ENCODE measurements around the gene LEKR1.

Gene LEKR1

DNA sequence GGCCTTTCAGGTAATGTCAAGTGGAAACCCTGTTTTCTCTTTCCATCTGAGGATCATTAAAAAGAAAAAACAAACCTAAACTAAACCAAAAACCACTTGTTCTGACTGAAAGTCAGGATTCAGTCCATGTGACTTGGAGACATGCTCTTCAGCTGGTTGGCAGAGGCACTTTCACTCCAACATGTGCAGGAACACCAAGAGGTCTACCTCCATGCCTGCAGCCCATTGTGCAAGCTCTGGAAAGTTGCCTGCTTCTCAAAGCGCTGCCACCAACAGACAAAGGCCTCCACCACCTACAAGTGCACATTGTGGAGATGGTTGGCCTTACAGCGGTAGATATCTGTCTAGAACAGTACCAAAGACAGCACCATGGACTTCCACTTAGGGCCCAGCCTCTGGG is 161.8 kb downstream of the LEKR1 start:
- DNase-seq: no peak

GRCh38 chr3:156997351-156997750 is 171.2 kb downstream of the LEKR1 start:
- DNase-seq: no peak

GRCh38 chr3:157001221-157001957 is 175.2 kb downstream of the LEKR1 start:
- DNase-seq: no peak

GRCh38 chr3:157021679-157022078 is 195.5 kb downstream of the LEKR1 start:
- no peak for DNase-seq

DNA sequence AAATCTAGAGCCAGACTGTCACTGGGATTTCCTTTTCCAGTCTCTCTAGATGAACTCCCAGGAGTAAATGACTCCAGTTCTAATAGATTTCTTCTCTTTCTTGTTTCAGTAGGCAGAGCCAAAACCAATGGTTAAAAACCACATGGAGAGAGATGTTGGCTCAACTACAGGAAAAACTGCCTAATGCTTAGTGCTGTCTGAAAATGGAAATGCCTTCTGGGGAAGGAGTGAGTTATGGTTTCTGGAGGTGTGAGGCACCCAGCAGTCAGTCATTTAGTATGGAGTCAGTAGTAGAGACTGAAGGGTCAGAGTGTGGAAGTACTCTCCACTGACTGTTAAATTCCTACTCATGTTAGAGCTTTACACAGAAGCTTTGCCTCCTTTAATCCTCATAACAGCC is 197.1 kb downstream of the LEKR1 start:
- no peak for DNase-seq

DNA sequence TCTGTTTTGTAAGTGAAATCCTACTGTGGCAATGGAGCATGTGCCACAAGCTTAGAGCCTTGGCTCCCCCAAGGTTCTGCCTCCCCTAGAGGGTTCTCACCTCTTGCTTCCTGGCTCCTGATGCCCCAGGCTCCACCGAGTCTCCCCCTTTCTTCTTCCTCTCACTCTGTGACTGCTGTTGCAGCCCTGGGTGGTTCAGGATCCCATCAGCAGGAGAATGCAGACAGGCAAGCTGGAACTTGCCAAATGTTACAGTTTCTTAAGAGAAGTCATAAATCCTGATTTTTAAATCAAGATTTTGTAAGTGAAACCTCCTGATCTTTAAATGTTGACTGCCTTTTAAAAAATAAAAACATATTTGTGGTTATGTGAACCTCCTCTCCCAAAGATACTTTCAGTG is 199.9 kb downstream of the LEKR1 start:
- DNase-seq: no peak

GRCh38 chr3:157027861-157028745 is 201.9 kb downstream of the LEKR1 start:
- no peak for DNase-seq

DNA sequence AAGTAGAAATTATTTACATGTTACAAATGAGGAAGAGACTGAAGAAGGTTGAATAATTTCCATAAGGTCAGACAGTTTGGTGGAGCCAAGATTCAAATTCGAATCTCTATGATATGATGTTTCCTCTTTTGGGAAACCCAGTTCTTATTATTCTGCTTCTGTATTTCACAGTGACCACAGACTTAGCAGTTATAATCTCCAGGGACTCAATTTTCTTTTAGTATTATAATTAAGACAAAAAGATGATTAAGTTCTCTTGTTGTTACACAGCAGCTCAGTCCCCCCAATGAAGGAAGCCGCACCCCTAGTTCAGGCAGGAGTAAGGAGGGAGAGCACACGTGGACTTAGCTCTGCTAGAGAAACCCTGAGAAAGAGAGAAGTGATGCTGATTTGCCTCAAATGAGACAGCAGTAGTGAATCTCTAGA is 203.2 kb downstream of the LEKR1 start:
- DNase-seq: no peak

GRCh38 chr3:157030712-157031111 is 204.6 kb downstream of the LEKR1 start:
- DNase-seq: no peak

DNA sequence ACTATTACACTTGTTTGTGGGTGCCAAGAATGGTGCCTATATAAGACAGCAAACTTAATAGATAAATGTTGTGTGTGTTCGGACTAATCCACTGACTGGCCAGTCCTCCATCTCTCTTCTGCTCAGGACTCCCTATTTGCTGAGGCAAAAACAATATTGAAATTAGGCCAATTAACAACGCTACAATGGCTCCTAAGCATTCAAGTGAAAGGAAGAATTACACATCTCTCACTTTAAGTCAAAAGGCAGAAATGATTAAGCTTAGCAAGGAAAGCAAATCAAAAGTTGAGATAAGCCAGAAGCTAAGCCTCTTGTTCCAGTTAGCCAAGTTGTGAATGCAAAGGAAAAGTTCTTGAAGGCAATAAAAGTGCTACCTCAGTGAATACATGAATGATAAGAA is 206.8 kb downstream of the LEKR1 start:
- no peak for DNase-seq

DNA sequence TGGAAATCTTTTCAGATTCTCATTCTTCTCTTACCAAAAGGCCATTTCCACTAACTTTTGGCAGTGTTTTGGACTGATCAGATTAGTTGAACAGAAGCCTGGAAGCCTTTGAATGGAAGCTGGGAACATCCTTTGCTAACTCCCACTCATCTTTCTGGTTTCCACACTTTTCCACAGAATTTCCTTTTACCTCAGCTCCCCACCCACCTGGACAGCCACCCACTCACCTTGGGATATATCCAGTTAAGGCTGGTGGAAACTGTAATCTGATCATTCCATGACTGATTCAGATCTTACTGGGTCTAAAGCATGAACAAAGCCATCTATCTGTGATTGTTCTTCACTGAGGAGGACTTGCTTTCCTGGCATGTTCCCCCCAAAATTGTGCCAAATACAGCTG is 214.3 kb downstream of the LEKR1 start:
- DNase-seq: no peak

- no peak for DNase-seq
Measured at GRCh38 chr3:157042226-157042625, 216.1 kb downstream of the LEKR1 start.

DNA sequence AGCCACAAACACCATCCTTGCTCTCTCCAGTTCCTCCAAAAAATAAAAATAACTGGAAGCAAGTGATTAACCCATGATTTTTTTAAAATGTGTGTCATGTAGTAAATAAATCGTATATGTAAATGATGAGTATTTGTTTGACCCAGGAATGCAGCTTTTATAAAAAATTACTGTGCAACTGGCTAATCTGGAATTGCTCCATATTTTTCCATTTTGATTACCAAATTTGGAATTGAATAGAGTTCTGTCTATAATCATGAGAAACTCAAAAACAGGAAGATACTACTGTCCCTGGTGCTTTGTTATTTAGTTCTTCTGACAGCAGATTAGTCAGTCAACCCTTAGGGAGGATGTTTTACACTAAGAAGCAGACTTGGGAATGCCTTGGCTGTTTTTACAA is 217.6 kb downstream of the LEKR1 start:
- no peak for DNase-seq

- no peak for DNase-seq
Measured at GRCh38 chr3:157045238-157045850, 219.2 kb downstream of the LEKR1 start.

- DNase-seq: no peak
Measured at GRCh38 chr3:157046520-157046919, 220.4 kb downstream of the LEKR1 start.

GRCh38 chr3:157051055-157051454 is 224.9 kb downstream of the LEKR1 start:
- DNase-seq: no peak

- DNase-seq: no peak
Measured at GRCh38 chr3:157051591-157051990, 225.4 kb downstream of the LEKR1 start.

DNA sequence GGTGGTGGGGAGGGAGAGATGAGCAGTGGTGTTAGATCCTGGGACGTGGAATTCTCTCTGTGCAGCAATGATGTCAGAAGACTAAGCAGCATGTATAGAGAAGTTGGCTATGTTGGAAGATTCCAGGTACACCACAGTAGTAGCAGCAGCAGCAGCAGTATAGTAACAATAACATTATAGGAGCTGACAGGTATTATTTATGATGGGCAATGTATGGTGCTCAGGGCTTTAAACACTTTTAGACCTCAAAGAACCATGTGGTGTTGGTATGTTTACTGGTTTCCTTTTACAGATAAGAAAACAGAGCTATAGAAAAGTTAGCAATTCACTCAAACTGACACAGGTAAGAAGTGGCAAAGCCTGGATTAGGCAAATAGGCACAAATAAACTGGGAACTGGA is 229.9 kb downstream of the LEKR1 start:
- DNase-seq: no peak

DNA sequence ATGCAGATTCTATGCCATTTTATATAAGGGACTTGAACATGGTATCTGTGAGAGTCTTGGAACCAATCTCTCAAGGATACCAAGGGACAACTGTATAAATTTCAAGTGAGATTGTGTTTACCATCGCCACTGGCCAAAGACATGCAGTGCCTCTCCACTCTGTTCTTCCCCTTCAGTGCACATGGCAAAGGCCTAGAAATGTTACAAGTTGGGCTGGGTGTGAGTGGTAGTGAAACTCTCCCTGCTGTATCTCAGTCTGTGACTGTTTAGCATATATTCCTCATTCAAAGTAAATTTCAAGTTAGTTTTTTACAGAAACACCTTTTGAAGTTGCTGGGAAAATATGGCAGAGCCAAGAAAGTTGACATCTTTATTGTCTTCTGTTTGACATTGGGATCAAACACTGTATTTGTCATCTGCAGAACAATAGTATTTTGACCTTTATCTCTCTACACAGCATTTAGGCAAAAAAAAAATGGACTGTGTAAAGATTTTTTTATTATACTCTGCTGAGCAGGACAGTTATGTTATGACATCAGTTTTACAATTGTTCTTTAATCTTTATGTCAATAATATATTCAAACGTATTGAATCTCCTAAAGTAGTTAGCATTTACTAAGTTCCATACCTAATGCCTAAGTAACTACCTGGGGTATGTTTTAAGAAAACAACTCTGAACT is 232.4 kb downstream of the LEKR1 start:
- DNase-seq: no peak

GRCh38 chr3:157059181-157059580 is 233.0 kb downstream of the LEKR1 start:
- no peak for DNase-seq

- no peak for DNase-seq
Measured at GRCh38 chr3:157059661-157060060, 233.5 kb downstream of the LEKR1 start.

DNA sequence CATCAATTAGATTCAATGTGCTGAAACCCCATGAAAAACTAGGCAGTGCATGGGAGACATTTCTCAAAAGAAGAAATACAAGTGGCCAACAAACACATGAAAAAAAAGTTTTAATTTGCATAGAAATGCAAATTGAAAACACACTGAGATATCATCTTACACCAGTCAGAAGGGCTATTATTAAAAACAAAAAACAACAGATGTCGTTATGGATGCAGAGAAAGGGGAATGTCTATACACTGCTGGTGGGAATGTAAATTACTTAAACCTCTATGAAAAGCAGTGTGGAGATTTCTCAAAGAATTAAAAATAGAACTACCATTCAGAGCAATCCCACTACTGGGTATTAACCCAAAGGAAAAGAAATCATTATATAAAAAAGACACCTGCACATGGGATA is 235.1 kb downstream of the LEKR1 start:
- DNase-seq: no peak

- DNase-seq: no peak
Measured at GRCh38 chr3:157063469-157063868, 237.3 kb downstream of the LEKR1 start.

Data from SW 1271 (cell line).